Body of pancreas (tissue), 4 donors: ENCODE data around the gene CHADL. TPM values are rescaled to one million over a fixed set of nuclear protein-coding genes. Genes with fewer than 3 reads are reported as not detected.

ENCODE experiments used
- ATAC-seq: fragments of 150-250 bp; one replicate; pipeline ENCODE4 v1.9.1; 2016
- DNase-seq, 4 donors: peaks; one replicate each; pipeline ENCODE4 v3.0.0-alpha.2; 2019
- H3K27ac ChIP-seq, 4 donors: fragments of 200-600 bp; sonication (generic); 1 replicate in 3 of 4; 2 replicates in 1 of 4; pipeline versions ENCODE4 v1.5.1 to v1.6.1; 2016 to 2019; ENCODE audit warnings: mild to moderate bottlenecking in 1 of 4, mixed read lengths in 1 of 4, moderate library complexity in 1 of 4
- H3K27me3 ChIP-seq, 2 donors: fragments of 200-600 bp; sonication (generic); one replicate each; pipeline ENCODE4 v1.6.0; 2016; ENCODE audit warnings: mild to moderate bottlenecking in 1 of 2
- H3K36me3 ChIP-seq, 2 donors: fragments of 200-600 bp; sonication (generic); replicated peaks in 1 of 2; 2 replicates each; pipeline ENCODE4 v1.5.1; 2016; ENCODE audit warnings: low read depth in 2 of 2; ENCODE audit not compliant: insufficient read depth in 1 of 2
- H3K4me1 ChIP-seq: fragments of 200-600 bp; sonication (generic); one replicate; pipeline ENCODE4 v1.6.0; 2016
- H3K4me3 ChIP-seq, 2 donors: fragments of 200-600 bp; sonication (generic); 1 replicate in 1 of 2; 2 replicates in 1 of 2; pipeline ENCODE4 v1.5.1; 2016 to 2019
- H3K9me3 ChIP-seq, 3 donors: fragments of 200-600 bp; sonication (generic); 1 replicate in 2 of 3; 2 replicates in 1 of 3; pipeline ENCODE4 v1.5.1; 2016
- CTCF ChIP-seq, 7 experiments: fragments of 450-650 bp in 4 of 7; fragments of 200-600 bp in 3 of 7; sonication (generic) in 3 of 7; IDR thresholded peaks; one replicate each; pipeline ENCODE4 v1.5.1; 2016 to 2019; ENCODE audit warnings: antibody characterized with exemption in 7 of 7
- POLR2A ChIP-seq, 3 donors: fragments of 450-650 bp; IDR thresholded peaks; one replicate each; pipeline ENCODE4 v1.6.1; 2016; ENCODE audit warnings: antibody characterized with exemption in 3 of 3, mild to moderate bottlenecking in 2 of 3
- WGBS, 2 donors: methylation state at CpG; one replicate each; pipeline ENCODE4 v1.1.5; 2017; 5-methylcytosine and 5-hydroxymethylcytosine counted together
- intact Hi-C: fragments of 100-400 bp; cut with DNase I; formaldehyde crosslinking; loops from one replicate; pipeline ENCODE4 v1.15.1; 2023
- total RNA-seq, 2 donors: library from RNA; depleted of rRNA; stranded (reverse); fragments of >200 nt; gene quantifications; one replicate each; pipeline ENCODE4 v1.1.0, GENCODE V29; 2016

CHADL gene
- total RNA-seq, 2 donors from 2014 or later = 1.8 to 6.3 TPM

GRCh38 chr22:41204992-41205900, 35.5 kb downstream of the CHADL start, which contains the start of gene L3MBTL2:
L3MBTL2 (plus strand) TSS chr22:41205312; CDS start chr22:41205363, 51 bp downstream.
- intact Hi-C loops = no loop called here
- H3K9me3 ChIP-seq = no peaks in the 10 kb centered on the region
- H3K36me3 ChIP-seq = no peaks in the 10 kb centered on the region
- H3K27ac ChIP-seq = peak within 1 kb of the TSS in 3 of 4 donors; percentile 53 to 73 (median 72)
- H3K4me1 ChIP-seq = peaks cover 13% of the 10 kb centered on the region
- WGBS, 2 donors = 1 to 3% methylated on average over 28 to 47 of the region's 47 CpGs
- TF ChIP-seq CTCF (IDR thresholded peaks at IDR 0.05) (no peak), POLR2A (IDR thresholded peaks at IDR 0.05) (peak in 2 of 3 donors; percentile 65 to 68)
- no peaks in the 10 kb centered on the region for H3K27me3 ChIP-seq
- ATAC-seq (peak; percentile 100), DNase-seq (peak; percentile 95 to 97 (median 96))
- H3K4me3 ChIP-seq = peak within 1 kb of the TSS; percentile 49 to 59

- TF ChIP-seq CTCF (IDR thresholded peaks at IDR 0.05) (no peak), POLR2A (IDR thresholded peaks at IDR 0.05) (no peak)
- Histone ChIP-seq H3K9me3 (no peaks in the 10 kb centered on the region), H3K36me3 (no peaks in the 10 kb centered on the region), H3K27me3 (no peaks in the 10 kb centered on the region), H3K4me1 (peaks cover 13% of the 10 kb centered on the region), H3K27ac (no peak overlapping the region), H3K4me3 (no peak overlapping the region)
- intact Hi-C loops = no loop called here
- ATAC-seq (no peak), DNase-seq (no peak)
- WGBS, 2 donors = 48 to 59% methylated on average over 6 of the region's 6 CpGs
These were observed 36.7 kb downstream of the CHADL start for GRCh38 chr22:41204066-41204465.

GRCh38 chr22:41203118-41203517, 37.6 kb downstream of the CHADL start:
- intact Hi-C loops = no loop called here
- WGBS, 2 donors = 78 to 82% methylated on average over 2 of the region's 2 CpGs

DNA sequence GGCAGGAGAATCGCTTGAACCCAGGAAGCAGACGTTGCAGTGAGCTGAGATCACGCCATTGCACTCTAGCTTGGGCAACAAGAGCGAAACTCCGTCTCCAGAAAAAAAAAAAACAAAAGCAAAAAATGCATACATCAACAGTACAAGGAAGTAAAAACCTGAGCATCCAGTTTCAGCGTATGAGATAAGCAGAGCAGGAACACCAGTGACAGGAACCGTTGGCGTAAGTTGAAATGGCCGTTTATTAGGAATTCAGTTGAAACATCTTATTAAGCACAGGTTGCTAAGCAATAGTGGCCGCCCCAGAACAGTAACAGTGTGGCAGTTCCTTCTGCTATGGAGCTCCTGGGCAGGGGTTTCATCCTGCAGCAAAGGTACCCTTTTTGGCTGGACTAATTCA, 39.6 kb downstream of the CHADL start:
- DNase-seq (no peak), ATAC-seq (no peak)
- intact Hi-C loops = no loop called here
- Histone ChIP-seq H3K4me3 (no peak overlapping the region), H3K4me1 (peaks cover 26% of the 10 kb centered on the region), H3K27ac (no peak overlapping the region), H3K36me3 (no peaks in the 10 kb centered on the region), H3K9me3 (no peaks in the 10 kb centered on the region), H3K27me3 (no peaks in the 10 kb centered on the region)
- WGBS, 2 donors = 28 to 32% methylated on average over 10 of the region's 10 CpGs
- TF ChIP-seq POLR2A (IDR thresholded peaks at IDR 0.05) = no peak
- TF ChIP-seq CTCF (IDR thresholded peaks at IDR 0.05) = no peak

More at GRCh38 chr22:41203118-41203517, 37.6 kb downstream of the CHADL start:
- Histone ChIP-seq H3K36me3 (no peaks in the 10 kb centered on the region), H3K9me3 (no peaks in the 10 kb centered on the region), H3K4me3 (no peak overlapping the region), H3K27me3 (no peaks in the 10 kb centered on the region), H3K4me1 (peaks cover 19% of the 10 kb centered on the region), H3K27ac (no peak overlapping the region)
- DNase-seq = no peak
- TF ChIP-seq POLR2A (IDR thresholded peaks at IDR 0.05) = no peak
- no peak for TF ChIP-seq CTCF (IDR thresholded peaks at IDR 0.05)
- ATAC-seq = no peak
